GM19193 (cell line): ENCODE data around the gene NAA50.

Source experiments
- POLR2A ChIP-seq: IDR thresholded peaks from 4 replicates; pipeline ENCODE4 v1.6.1; 2011; ENCODE audit not compliant: insufficient read depth, insufficient read length; ENCODE audit errors: extremely low read depth

Gene NAA50

GRCh38 chr3:113745756-113746547, at the start of gene NAA50:
NAA50 (minus strand) TSS chr3:113746249; CDS start chr3:113745949, 300 bp downstream.
- peak; percentile 75 for TF ChIP-seq POLR2A

GRCh38 chr3:113795693-113796092, 49.6 kb upstream of the NAA50 start:
- TF ChIP-seq POLR2A, result no peak

- no peak for TF ChIP-seq POLR2A
Observed at GRCh38 chr3:113794526-113794925, 48.5 kb upstream of the NAA50 start.

DNA sequence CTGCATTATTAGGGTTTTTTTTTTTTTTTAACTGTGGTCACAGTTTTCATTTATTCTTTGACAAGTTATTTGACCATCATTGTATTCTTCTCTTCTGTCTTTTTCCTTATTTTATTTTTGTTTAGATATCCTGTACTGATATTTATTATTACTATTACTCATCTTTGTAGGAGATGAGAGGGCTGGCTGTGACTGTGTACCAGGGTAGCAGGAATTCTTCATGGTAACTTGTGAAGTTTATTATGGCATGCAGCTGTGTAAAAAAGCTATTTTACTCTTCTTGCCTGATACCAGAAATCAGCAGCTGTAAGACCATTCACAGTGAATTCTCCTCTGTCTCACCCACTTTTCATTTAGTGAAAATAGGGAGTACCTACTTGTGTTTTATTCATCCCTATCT, 45.3 kb upstream of the NAA50 start:
- TF ChIP-seq POLR2A, result no peak

- no peak for TF ChIP-seq POLR2A
Observed at GRCh38 chr3:113783980-113784379, 37.9 kb upstream of the NAA50 start.

DNA sequence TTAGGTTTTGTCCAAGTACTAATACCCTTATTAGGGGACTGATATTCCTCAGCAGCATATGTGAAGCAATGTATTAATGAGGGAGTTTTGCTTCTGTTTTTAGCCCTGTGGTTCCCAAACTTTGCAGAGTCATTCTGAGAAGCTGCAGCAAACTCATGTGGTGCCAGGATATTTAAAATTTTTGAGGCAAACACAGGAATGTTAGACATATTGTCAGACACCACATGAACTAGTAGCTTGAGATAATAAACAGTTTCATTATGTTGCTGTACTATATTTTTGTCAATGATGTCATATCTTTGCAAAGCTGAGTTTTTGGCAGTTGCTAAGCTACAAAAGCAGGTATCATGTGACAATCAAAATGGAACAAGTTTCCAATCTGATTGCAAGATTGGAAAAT, 37.4 kb upstream of the NAA50 start:
- no peak for TF ChIP-seq POLR2A

DNA sequence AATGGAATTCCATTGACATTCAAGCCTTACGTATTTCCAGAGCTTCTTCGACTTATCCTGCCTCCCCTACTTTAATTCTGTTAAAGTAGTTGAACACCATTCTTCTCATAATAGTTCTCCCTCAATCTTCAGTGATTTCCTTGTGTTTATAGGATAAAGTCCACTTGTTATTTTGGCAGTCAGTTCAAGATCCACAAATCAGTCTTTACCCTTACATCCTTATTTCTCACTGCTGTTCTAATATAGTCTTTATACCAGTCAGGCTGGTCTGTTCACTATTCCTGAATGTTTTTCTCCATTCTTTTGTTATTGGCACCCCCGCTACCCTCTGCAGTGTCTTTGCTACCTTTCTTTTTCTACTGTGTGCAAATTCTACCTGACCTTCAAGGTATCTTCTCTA, 30.5 kb upstream of the NAA50 start:
- TF ChIP-seq POLR2A, result no peak

- TF ChIP-seq POLR2A, result no peak
Observed at GRCh38 chr3:113775516-113775915, 29.5 kb upstream of the NAA50 start.

GRCh38 chr3:113773381-113773780, 27.3 kb upstream of the NAA50 start:
- TF ChIP-seq POLR2A, result no peak

DNA sequence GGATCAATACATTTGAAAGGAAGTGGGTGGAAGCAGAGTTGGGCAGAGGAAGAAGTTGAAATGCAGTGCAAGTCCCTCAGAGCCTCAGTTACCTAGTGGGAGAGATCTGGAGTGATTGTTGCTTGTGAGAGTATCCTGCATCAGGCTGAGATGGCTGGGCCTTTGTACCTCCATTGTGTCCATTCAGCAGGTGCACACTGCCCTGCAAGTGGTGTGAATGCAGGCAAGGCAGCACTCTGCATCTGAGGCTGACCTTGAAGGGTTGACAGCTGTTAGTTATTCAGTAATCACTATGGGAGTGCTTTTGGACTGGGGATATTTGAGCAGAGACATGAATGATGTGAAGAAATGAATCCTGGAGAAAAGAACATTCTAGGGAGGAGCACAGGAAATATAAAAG, 25.9 kb upstream of the NAA50 start:
- TF ChIP-seq POLR2A, result no peak

DNA sequence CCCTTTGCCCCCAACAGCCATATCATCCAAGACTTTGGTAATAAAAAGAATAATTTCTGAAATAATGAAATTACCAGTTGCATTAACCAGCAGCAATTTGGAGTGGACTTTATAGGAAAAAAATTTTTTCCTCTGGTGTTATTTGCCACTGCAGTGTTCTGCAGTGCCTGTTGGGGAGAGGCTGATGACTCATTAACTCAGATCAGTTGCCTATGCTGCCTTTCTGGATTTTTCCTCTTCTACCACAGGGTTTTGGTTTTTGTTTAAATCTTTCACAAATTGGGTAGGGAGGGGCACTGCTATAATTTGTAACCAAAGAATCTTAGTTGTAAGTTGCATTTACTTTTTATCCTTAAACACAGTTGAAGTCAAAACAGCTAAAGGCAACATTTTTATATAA, 23.5 kb upstream of the NAA50 start:
- TF ChIP-seq POLR2A, result no peak

DNA sequence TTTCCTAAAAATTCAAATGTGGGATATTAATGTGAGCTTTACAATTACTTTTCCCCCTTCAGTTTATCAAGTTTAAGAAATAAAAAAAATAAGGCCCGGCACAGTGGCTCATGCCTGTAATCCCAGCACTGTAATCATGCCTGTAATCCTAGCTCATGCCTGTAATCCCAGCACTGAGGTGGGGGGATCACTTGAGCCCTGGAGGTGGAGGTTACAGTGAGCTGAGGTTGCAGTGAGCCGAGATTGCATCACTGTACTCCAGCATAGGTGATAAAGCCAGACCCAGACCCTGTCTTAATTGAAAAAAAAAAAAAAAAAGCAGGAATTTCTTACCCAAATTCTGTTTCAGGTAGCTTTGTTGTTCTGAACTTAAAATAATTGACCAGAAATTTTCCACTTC, 18.6 kb upstream of the NAA50 start:
- TF ChIP-seq POLR2A, result no peak

DNA sequence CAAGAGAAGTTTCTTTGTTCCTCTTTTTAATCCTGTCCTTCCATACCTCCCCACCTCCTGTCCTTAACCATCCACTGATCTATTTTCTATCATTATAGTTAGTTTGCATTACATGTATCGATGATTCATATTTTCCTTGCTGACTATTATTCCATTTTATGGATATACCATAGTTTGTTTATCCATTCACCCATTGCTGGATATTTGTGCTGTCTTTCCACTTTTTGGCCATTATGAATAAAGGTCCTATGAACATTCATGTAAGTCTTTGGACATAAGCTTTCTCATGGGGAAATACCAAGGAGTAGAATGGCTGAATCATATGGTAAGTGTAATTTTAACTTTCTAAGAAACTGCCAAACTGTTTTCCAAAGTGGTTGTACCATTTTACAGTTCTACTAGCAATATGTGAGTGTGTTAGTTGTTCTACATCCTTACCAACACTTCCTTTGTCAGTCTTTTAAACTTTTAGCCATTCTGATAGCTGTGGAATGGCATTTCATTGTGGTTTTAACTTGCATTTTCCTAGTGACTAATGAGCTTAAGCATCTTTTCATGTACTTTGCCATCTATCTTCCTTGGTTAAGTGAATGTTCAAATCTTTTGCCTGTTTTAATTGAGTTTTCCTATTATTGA, 12.5 kb upstream of the NAA50 start:
- no peak for TF ChIP-seq POLR2A

GRCh38 chr3:113754494-113755159, 8.6 kb upstream of the NAA50 start:
- TF ChIP-seq POLR2A, result no peak

DNA sequence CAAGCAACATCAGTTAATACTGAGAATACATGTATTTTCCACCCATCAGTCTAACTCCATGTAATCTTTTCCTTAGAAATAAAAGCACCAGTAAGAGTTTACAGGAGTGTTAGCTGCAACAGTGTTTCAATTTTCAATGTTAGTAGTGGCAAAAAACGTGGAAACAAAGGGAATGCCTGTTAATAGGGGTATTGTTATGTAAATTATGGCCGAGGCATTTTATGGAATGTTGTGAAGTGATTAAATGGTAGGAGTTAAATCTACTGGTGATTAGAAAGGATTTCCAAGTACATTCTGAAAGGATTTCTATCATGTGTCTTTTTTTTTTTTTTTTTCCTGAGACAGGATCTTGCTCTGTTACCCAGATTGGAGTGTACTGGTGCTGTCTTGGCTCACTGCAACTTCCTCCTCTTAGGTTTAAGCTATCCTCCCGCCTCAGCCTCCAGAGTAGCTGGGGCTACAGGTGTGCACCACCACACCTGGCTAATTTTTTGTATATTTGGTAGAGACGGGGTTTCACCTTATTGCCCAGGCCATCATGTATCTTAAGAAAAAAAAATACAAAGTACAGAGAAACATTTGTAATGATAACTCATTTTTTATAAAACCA, 7.4 kb upstream of the NAA50 start:
- no peak for TF ChIP-seq POLR2A
